ENCODE results near the gene CFAP300.
A peak's percentile ranks its signal among the peaks of the same experiment; 100 is the strongest.

Gene CFAP300

DNA sequence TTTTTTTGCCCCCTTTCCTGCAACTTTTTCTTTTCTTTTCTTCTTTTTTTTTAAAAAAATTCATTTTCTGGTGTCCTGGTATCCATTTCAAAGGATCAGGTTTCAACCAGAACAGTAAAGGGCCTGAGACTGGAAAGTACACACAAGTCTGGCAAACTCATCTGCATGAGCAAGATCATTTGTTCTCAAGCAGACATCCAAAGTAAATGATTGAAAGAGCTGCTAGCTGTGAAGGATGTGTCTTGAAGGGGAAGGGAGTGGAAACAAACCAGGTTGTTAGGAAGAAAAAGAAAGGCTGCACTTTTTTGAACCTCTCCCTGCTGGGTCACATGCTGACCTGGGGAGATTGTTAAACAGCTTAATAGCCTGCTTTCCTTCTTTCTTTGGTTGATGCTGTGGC is 68.3 kb downstream of the CFAP300 start:
- TF ChIP-seq, protein P1, sequence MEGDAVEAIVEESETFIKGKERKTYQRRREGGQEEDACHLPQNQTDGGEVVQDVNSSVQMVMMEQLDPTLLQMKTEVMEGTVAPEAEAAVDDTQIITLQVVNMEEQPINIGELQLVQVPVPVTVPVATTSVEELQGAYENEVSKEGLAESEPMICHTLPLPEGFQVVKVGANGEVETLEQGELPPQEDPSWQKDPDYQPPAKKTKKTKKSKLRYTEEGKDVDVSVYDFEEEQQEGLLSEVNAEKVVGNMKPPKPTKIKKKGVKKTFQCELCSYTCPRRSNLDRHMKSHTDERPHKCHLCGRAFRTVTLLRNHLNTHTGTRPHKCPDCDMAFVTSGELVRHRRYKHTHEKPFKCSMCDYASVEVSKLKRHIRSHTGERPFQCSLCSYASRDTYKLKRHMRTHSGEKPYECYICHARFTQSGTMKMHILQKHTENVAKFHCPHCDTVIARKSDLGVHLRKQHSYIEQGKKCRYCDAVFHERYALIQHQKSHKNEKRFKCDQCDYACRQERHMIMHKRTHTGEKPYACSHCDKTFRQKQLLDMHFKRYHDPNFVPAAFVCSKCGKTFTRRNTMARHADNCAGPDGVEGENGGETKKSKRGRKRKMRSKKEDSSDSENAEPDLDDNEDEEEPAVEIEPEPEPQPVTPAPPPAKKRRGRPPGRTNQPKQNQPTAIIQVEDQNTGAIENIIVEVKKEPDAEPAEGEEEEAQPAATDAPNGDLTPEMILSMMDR (IDR thresholded peaks at IDR 0.05) = no peak
- no peak for TF ChIP-seq ZFX (IDR thresholded peaks at IDR 0.05; ENCODE audit: borderline replicate concordance)
- H3K27ac ChIP-seq = peak overlapping the region; percentile 78

DNA sequence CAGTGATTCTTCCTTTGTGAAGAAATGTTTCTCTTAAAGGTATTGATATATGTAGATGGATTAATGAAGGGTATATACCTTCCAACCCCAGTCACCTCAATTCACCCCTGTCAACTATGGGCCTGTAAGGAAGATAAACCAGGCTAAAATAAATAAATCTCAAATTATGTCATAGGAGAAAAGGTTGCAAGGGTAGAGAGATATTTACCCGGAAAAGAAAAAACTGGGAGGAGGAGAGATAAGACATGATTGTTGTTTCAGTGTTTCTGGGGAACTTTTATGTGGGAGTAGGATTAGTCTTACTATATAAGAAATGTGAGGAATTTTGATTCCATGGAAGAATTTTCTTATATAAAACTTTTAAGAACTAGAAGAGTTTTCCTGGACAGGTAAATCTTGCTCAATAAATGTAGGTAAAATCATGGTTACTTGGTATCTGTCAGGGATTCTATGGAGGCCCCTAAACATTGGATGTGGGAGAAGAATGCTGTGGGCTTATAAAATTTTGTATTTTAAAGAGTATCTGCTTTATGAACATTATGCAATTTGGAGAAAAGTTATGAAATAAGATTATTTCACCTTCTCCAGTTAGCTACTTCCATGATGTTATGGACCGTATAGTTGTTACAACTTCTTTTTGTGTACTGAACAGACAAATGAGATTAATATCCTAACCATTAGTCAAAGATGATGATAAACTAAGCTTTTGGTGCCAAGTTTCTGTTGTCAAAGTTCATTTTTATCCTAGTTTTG is 69.4 kb downstream of the CFAP300 start:
- peak overlapping the region; percentile 78 for H3K27ac ChIP-seq
- no peak for TF ChIP-seq ZFX (IDR thresholded peaks at IDR 0.05; ENCODE audit: borderline replicate concordance)
- TF ChIP-seq, protein P1 (IDR thresholded peaks at IDR 0.05) = no peak

DNA sequence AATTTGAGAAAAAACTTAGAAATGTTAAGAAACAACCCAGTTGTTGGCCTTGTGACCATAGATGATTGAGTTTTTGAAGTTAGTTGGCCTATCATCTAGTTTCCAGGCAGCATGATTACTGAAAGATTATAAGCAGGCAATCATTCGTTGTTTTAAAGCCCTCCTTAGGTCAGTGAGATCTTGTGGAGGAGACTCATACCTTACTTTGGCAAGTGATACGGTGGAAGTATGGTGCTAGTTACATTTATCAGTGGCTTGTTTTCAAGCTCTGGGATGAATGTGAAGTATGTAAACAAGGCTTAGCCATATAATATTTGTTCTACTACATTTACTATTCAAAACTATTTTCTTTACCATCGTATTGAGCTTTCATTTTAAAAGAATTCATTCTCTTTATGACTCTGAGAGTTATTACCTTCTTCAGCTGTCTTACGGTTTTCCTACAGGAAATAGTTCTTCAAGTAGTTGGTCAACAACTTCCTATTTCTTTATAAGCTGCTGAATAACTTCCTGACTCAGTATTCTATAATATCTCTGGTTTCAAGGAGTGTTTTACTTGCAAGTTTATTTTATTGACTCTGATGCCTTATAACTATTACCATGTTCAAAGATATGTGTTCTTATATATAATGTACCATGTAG is 70.4 kb downstream of the CFAP300 start:
- no peak for TF ChIP-seq ZFX (IDR thresholded peaks at IDR 0.05; ENCODE audit: borderline replicate concordance)
- TF ChIP-seq, protein P1 (IDR thresholded peaks at IDR 0.05) = no peak
- no peak overlapping the region for H3K27ac ChIP-seq

DNA sequence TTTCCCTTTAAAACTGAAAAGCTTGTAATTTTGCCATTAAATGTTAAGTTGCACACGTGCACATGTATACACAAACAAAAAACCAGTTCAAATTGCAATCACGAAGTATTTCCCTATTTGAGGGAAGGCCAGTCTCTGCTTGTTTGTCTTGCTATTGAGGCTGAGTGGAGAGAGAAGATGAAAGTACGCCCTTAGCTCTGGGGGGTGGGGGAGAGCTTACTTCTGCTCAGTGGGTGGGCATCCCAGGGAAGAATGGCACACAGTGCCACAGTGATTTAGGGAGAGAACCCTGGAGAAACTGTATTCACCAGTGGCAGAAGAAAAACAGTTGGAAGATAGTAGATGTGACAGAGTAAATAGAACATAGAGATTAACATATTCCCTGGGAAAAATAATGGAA is 71.7 kb downstream of the CFAP300 start:
- TF ChIP-seq, protein P1 (IDR thresholded peaks at IDR 0.05) = no peak
- TF ChIP-seq ZFX (IDR thresholded peaks at IDR 0.05; ENCODE audit: borderline replicate concordance) = no peak
- no peak overlapping the region for H3K27ac ChIP-seq

DNA sequence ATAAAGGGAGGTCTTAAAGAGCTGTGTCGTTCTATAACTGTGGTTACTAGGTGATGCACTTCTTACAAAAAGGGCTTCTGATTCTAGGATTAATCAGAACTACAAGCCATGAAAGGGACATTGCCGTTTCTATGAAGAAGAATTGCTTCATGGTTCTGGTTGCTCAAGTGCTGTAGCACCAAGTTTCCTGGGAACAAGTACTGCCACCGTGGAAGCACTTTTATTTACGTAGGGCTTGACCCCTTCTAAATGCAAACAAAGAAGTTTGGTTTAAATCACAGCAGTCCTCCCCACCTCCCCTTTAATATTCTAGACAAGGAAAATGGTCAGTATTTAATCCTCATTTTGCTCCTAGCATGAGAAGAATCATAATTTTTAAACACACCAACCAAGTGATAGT is 72.8 kb downstream of the CFAP300 start:
- peak overlapping the region; percentile 25 for H3K27ac ChIP-seq
- TF ChIP-seq, protein P1 (IDR thresholded peaks at IDR 0.05) = no peak
- TF ChIP-seq ZFX (IDR thresholded peaks at IDR 0.05; ENCODE audit: borderline replicate concordance) = no peak

DNA sequence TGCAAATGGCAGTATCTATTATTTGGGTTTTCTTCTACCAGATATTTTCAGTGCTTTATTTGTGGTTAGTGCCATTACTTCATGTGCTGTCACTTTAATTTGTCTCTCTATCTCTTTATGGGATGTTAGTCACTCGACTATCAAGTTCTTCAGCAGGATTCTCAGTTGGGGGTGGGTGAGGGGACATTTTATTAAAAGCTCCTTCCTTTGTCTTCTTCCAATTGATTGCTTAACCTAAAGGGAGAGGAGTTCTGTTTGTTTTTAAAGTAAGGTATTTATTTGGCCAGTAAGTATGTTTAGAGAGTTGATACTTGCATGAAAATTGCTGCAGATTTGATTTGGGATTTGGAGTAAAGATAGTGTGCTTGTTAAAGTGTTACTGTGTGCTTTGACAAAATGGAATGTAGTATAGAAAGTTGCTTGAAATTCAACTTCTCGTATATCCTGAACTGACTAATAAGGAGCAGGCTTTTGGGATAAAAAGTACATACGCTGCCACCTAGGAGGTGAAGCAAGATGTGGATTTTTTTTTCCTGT is 73.3 kb downstream of the CFAP300 start:
- TF ChIP-seq, protein P1 (IDR thresholded peaks at IDR 0.05) = no peak
- no peak for TF ChIP-seq ZFX (IDR thresholded peaks at IDR 0.05; ENCODE audit: borderline replicate concordance)
- H3K27ac ChIP-seq = peak overlapping the region; percentile 25

DNA sequence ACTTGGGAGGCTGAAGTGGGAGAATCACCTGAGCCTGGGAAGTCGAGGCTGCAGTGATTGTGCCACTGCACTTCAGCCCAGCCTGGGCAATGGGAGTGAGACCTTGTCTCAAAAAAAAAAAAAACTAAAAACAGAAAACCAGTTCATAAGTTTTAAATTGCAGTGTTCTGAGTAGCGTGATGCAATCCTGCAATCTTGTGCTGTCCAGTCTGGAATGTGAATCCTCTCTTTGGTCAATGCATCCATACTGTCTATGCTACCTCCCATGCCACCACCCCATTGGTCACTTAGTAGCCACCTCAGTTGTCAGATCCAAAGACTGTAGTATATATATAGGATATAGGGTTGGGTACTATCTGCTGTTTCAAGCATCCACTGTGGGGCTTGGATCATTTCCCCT is 74.1 kb downstream of the CFAP300 start:
- 0 out of 2 replicates have a peak overlapping the region, but pooled peaks have one; percentile 25 for H3K27ac ChIP-seq
- TF ChIP-seq, protein P1 (IDR thresholded peaks at IDR 0.05) = no peak
- TF ChIP-seq ZFX (IDR thresholded peaks at IDR 0.05; ENCODE audit: borderline replicate concordance) = no peak
